RWPE2 (cell line): Measurements from ENCODE around the gene IL31RA.

Source experiments
- ATAC-seq: fragments of 200-7000 bp; cut with Tn5 transposase; 3 replicates; pipeline ENCODE4 v1.9.1; 2021; ENCODE audit warnings: low read depth
- DNase-seq: peaks from one replicate; pipeline ENCODE4 v3.0.0-alpha.2; 2020; ENCODE audit warnings: low spot score
- H3K27ac ChIP-seq: fragments of 450-650 bp; 2 replicates; pipeline ENCODE4 v1.5.1; 2017; ENCODE audit warnings: mild to moderate bottlenecking; ENCODE audit not compliant: poor library complexity, severe bottlenecking
- H3K27me3 ChIP-seq: fragments of 250-450 bp; sonication (Bioruptor Pico); 2 replicates; pipeline ENCODE4 v1.5.1; 2021; ENCODE audit warnings: mild to moderate bottlenecking, moderate library complexity; ENCODE audit not compliant: insufficient read depth, poor library complexity, severe bottlenecking
- H3K36me3 ChIP-seq: fragments of 250-450 bp; sonication (Bioruptor Pico); 2 replicates; pipeline ENCODE4 v1.5.1; 2020; ENCODE audit warnings: low read depth, mild to moderate bottlenecking, moderate library complexity
- H3K4me1 ChIP-seq: fragments of 250-450 bp; sonication (Bioruptor Pico); 2 replicates; pipeline ENCODE4 v1.5.1; 2021; ENCODE audit warnings: mild to moderate bottlenecking, moderate library complexity; ENCODE audit not compliant: insufficient read depth, poor library complexity, severe bottlenecking
- H3K4me3 ChIP-seq: fragments of 250-450 bp; sonication (Bioruptor Pico); 2 replicates; pipeline ENCODE4 v1.5.1; 2021; ENCODE audit warnings: mild to moderate bottlenecking, moderate library complexity; ENCODE audit not compliant: severe bottlenecking
- H3K9me3 ChIP-seq: fragments of 250-450 bp; sonication (Bioruptor Pico); 2 replicates; pipeline ENCODE4 v1.5.1; 2021; ENCODE audit warnings: mild to moderate bottlenecking, moderate library complexity; ENCODE audit not compliant: severe bottlenecking
- CTCF ChIP-seq: fragments of 450-650 bp; IDR thresholded peaks from one replicate; pipeline ENCODE4 v1.5.1; 2017; ENCODE audit warnings: mild to moderate bottlenecking, moderate library complexity; ENCODE audit not compliant: poor library complexity, severe bottlenecking

The IL31RA gene

GRCh38 chr5:55903121-55903701 lies 52.1 kb downstream of the IL31RA start:
- Histone ChIP-seq H3K4me3 (no peak overlapping the region), H3K27me3 (no peaks in the 10 kb centered on the region), H3K27ac (no peak overlapping the region), H3K36me3 (no peaks in the 10 kb centered on the region), H3K4me1 (peaks cover 9% of the 10 kb centered on the region), H3K9me3 (no peaks in the 10 kb centered on the region)
- no peak for ATAC-seq
- DNase-seq, result no peak
- TF ChIP-seq CTCF, result no peak

GRCh38 chr5:55904152-55904551 lies 53.0 kb downstream of the IL31RA start:
- Histone ChIP-seq H3K36me3 (no peaks in the 10 kb centered on the region), H3K4me3 (no peak overlapping the region), H3K9me3 (no peaks in the 10 kb centered on the region), H3K27ac (no peak overlapping the region), H3K27me3 (no peaks in the 10 kb centered on the region), H3K4me1 (peaks cover 9% of the 10 kb centered on the region)
- no peak for TF ChIP-seq CTCF
- DNase-seq (no peak), ATAC-seq (no peak)

GRCh38 chr5:55905251-55905650 lies 54.1 kb downstream of the IL31RA start:
- H3K36me3 ChIP-seq, result no peaks in the 10 kb centered on the region
- no peak overlapping the region for H3K4me3 ChIP-seq
- no peak for TF ChIP-seq CTCF
- H3K9me3 ChIP-seq, result no peaks in the 10 kb centered on the region
- peaks cover 9% of the 10 kb centered on the region for H3K4me1 ChIP-seq
- ATAC-seq (no peak), DNase-seq (no peak)
- no peak overlapping the region for H3K27ac ChIP-seq
- H3K27me3 ChIP-seq, result no peaks in the 10 kb centered on the region

- TF ChIP-seq CTCF, result no peak
- Histone ChIP-seq H3K36me3 (no peaks in the 10 kb centered on the region), H3K4me3 (no peak overlapping the region), H3K4me1 (no peaks in the 10 kb centered on the region), H3K27me3 (no peaks in the 10 kb centered on the region), H3K27ac (no peak overlapping the region), H3K9me3 (no peaks in the 10 kb centered on the region)
- DNase-seq (no peak), ATAC-seq (no peak)
Observed at GRCh38 chr5:55907927-55908326, 56.8 kb downstream of the IL31RA start.

GRCh38 chr5:55908804-55909203 lies 57.6 kb downstream of the IL31RA start:
- TF ChIP-seq CTCF, result no peak
- no peak overlapping the region for H3K27ac ChIP-seq
- H3K4me1 ChIP-seq, result no peaks in the 10 kb centered on the region
- no peak overlapping the region for H3K4me3 ChIP-seq
- DNase-seq (no peak), ATAC-seq (no peak)
- no peaks in the 10 kb centered on the region for H3K9me3 ChIP-seq
- no peaks in the 10 kb centered on the region for H3K27me3 ChIP-seq
- no peaks in the 10 kb centered on the region for H3K36me3 ChIP-seq
